Lung (tissue), 12 donors: Measurements from ENCODE around the gene MAML3. TPM values are rescaled to one million over a fixed set of nuclear protein-coding genes. Genes with fewer than 3 reads are reported as not detected.
A peak's percentile ranks its signal among the peaks of the same experiment; 100 is the strongest.
"Not testable (repeated sequence)": the region's sequence is repeated elsewhere in the genome, so short reads cannot be mapped to it uniquely, and the experiment has no call there.

ENCODE experiments used
- ATAC-seq: fragments of 200-7000 bp; cut with Tn5 transposase; one replicate; pipeline ENCODE4 v1.9.1; 2020; ENCODE audit warnings: moderate number of reproducible peaks; ENCODE audit not compliant: insufficient read depth, low FRiP score
- DNase-seq, 3 donors: peaks; one replicate each; pipeline ENCODE4 v3.0.0-alpha.2; 2013 to 2017
- H3K27ac ChIP-seq, 2 donors: one replicate each; pipeline ENCODE4 v1.5.1; 2013; ENCODE audit warnings: mild to moderate bottlenecking in 2 of 2, moderate library complexity in 2 of 2, control low read depth in 1 of 2, inconsistent platforms in 1 of 2, low read depth in 1 of 2, low read length in 1 of 2
- H3K27me3 ChIP-seq, 3 donors: one replicate each; pipeline ENCODE4 v1.5.1; 2013; ENCODE audit warnings: low read length in 2 of 3; ENCODE audit not compliant: control insufficient read depth in 3 of 3, insufficient read depth in 3 of 3
- H3K36me3 ChIP-seq, 4 donors: one replicate each; pipeline ENCODE4 v1.5.1; 2013; ENCODE audit warnings: low read length in 4 of 4, mild to moderate bottlenecking in 1 of 4, moderate library complexity in 1 of 4; ENCODE audit not compliant: control insufficient read depth in 4 of 4, insufficient read depth in 4 of 4
- H3K4me1 ChIP-seq, 5 donors: one replicate each; pipeline ENCODE4 v1.5.1; 2013; ENCODE audit warnings: low read length in 5 of 5, mild to moderate bottlenecking in 2 of 5, moderate library complexity in 1 of 5; ENCODE audit not compliant: control insufficient read depth in 5 of 5, insufficient read depth in 5 of 5
- H3K4me3 ChIP-seq: one replicate; pipeline ENCODE4 v1.5.1; 2013; ENCODE audit warnings: mild to moderate bottlenecking, control low read depth, moderate library complexity
- H3K9ac ChIP-seq, 2 donors: one replicate each; pipeline ENCODE4 v1.5.1; 2013; ENCODE audit warnings: low read length in 2 of 2, control low read depth in 1 of 2; ENCODE audit not compliant: insufficient read depth in 1 of 2
- H3K9me3 ChIP-seq, 4 donors: one replicate each; pipeline ENCODE4 v1.5.1; 2013; ENCODE audit warnings: low read length in 3 of 4, mild to moderate bottlenecking in 1 of 4, moderate library complexity in 1 of 4; ENCODE audit not compliant: control insufficient read depth in 4 of 4, insufficient read depth in 3 of 4
- WGBS, 2 donors: extraction: QIAGEN DNeasy Blood & Tissue Kit; methylation state at CpG; one replicate each; pipeline ENCODE4 v1.1.7; 2013; 5-methylcytosine and 5-hydroxymethylcytosine counted together
- polyA plus RNA-seq, 2 donors: library from polyadenylated mRNA; stranded (reverse); fragments of 200-250 nt; gene quantifications; one replicate each; pipeline ENCODE4 v1.2.1, GENCODE V29; 2013
- total RNA-seq, 2 donors: library from RNA; depleted of rRNA in 1 of 2; stranded (reverse); fragments of >200 nt in 1 of 2; gene quantifications; one replicate each; pipeline ENCODE4 v1.2.1, GENCODE V29; 2014 to 2021
- TF ChIP-seq, protein P1 (sequence below): IDR thresholded peaks from 2 replicates; pipeline ENCODE4 v1.5.1; 2012; ENCODE audit warnings: mild to moderate bottlenecking; ENCODE audit errors: control extremely low read depth, extremely low read depth
- donor health status: control.
- donor health status: control.
- donor health status: Bipolar disorder and iron deficiency.
- donor health status: healthy.
- donor health status: DM: yes; HTN: yes; CAD: no.

Gene MAML3
- total and polyA plus RNA-seq, 4 donors = 3.0 to 16.4 (median 8.5) TPM

DNA sequence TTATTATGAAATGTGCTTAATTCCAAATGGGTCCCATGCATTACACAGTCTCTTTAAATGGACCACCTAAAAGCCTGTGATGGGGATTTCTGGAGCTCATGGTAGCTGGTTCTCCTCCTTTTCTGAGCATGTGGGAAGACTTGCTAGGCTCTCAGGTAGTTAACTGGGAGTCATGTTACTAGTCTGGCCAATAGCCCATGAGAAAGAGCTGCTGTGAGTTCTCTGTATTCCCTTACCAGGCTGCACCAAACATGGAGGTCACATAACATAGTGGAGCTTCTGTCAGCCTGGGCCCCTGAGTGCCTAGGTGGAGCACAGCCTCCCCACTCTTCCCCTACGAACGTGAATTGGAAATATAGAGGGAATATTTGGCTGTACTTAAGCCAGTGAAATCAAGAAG lies 198.4 kb downstream of the MAML3 start:
- ATAC-seq (no peak), DNase-seq (no peak)
- peaks cover 0 to 9% (median 4%) of the 10 kb centered on the region in 5 donors for H3K4me1 ChIP-seq
- no peaks in the 10 kb centered on the region for H3K9me3 ChIP-seq
- no peak overlapping the region for H3K4me3 ChIP-seq
- no peak overlapping the region for H3K9ac ChIP-seq
- TF ChIP-seq, protein P1, sequence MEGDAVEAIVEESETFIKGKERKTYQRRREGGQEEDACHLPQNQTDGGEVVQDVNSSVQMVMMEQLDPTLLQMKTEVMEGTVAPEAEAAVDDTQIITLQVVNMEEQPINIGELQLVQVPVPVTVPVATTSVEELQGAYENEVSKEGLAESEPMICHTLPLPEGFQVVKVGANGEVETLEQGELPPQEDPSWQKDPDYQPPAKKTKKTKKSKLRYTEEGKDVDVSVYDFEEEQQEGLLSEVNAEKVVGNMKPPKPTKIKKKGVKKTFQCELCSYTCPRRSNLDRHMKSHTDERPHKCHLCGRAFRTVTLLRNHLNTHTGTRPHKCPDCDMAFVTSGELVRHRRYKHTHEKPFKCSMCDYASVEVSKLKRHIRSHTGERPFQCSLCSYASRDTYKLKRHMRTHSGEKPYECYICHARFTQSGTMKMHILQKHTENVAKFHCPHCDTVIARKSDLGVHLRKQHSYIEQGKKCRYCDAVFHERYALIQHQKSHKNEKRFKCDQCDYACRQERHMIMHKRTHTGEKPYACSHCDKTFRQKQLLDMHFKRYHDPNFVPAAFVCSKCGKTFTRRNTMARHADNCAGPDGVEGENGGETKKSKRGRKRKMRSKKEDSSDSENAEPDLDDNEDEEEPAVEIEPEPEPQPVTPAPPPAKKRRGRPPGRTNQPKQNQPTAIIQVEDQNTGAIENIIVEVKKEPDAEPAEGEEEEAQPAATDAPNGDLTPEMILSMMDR = no peak
- WGBS, 2 donors = 74 to 79% methylated on average over 2 of the region's 2 CpGs
- peak overlapping the region in 1 of 2 donors; percentile 17 for H3K27ac ChIP-seq
- no peaks in the 10 kb centered on the region for H3K36me3 ChIP-seq
- H3K27me3 ChIP-seq = no peaks in the 10 kb centered on the region

- Histone ChIP-seq H3K36me3 (no peaks in the 10 kb centered on the region), H3K9me3 (no peaks in the 10 kb centered on the region), H3K27me3 (no peaks in the 10 kb centered on the region), H3K4me3 (no peak overlapping the region), H3K9ac (no peak overlapping the region), H3K4me1 (peaks cover 0 to 9% (median 4%) of the 10 kb centered on the region in 5 donors), H3K27ac (no peak overlapping the region)
- TF ChIP-seq, protein P1 = no peak
- no peak for ATAC-seq
- WGBS, 2 donors = 96 to 98% methylated on average over 7 of the region's 7 CpGs
- DNase-seq = no peak
These were observed 199.5 kb downstream of the MAML3 start for GRCh38 chr4:139954512-139954911.

DNA sequence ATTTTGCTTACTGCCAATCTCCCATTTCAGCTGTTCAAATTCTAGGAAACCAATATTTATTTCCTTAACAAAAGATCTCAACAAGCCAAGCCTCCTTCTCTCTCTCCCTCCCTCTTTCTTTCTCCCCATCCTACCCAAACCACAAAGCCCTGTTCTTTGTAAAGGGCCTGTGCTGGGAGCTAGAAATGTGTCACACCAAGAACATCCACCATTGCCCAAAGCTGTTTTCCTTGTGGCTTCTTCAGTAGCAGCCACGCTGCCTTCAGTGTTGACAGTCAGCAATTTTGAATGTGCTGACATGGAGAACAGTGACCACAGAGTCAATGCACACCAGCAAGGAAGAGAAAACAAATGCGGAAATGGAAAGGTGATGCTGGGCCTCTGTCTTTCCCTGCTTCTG lies 203.0 kb downstream of the MAML3 start:
- WGBS, 2 donors = 55 to 68% methylated on average over 2 of the region's 2 CpGs
- Histone ChIP-seq H3K9me3 (no peaks in the 10 kb centered on the region), H3K9ac (no peak overlapping the region), H3K4me1 (peaks cover 0 to 17% (median 4%) of the 10 kb centered on the region in 5 donors), H3K27ac (no peak overlapping the region), H3K4me3 (no peak overlapping the region), H3K36me3 (no peaks in the 10 kb centered on the region), H3K27me3 (no peaks in the 10 kb centered on the region)
- no peak for ATAC-seq
- TF ChIP-seq, protein P1 = no peak
- no peak for DNase-seq

- peak; percentile 31 for ATAC-seq
- Histone ChIP-seq H3K4me1 (peaks cover 0 to 13% (median 4%) of the 10 kb centered on the region in 5 donors), H3K27ac (peak overlapping the region in 1 of 2 donors; percentile 60), H3K36me3 (no peaks in the 10 kb centered on the region), H3K4me3 (no peak overlapping the region), H3K27me3 (no peaks in the 10 kb centered on the region), H3K9ac (no peak overlapping the region), H3K9me3 (no peaks in the 10 kb centered on the region)
- no peak for DNase-seq
- WGBS, 2 donors = 37 to 38% methylated on average over 5 of the region's 5 CpGs
- TF ChIP-seq, protein P1 = no peak
These were observed 203.4 kb downstream of the MAML3 start for GRCh38 chr4:139950568-139950967.

- not testable (repeated sequence) for ATAC-seq, H3K9me3 ChIP-seq, H3K9ac ChIP-seq, H3K27me3 ChIP-seq, H3K4me3 ChIP-seq, H3K27ac ChIP-seq, DNase-seq, H3K36me3 ChIP-seq
- H3K4me1 ChIP-seq = peaks cover 0 to 15% (median 2%) of the 10 kb centered on the region in 5 donors
- WGBS, 2 donors = 63 to 84% methylated on average over 2 of the region's 2 CpGs
These were observed 209.1 kb downstream of the MAML3 start for GRCh38 chr4:139944916-139945315.
